NCI-H1092 (cell line): ENCODE measurements around the gene RSPH1.

ENCODE experiments used
- DNase-seq: peaks from one replicate; lab custom pipeline; 2025; lab: John Stamatoyannopoulos, UW

RSPH1 gene

DNA sequence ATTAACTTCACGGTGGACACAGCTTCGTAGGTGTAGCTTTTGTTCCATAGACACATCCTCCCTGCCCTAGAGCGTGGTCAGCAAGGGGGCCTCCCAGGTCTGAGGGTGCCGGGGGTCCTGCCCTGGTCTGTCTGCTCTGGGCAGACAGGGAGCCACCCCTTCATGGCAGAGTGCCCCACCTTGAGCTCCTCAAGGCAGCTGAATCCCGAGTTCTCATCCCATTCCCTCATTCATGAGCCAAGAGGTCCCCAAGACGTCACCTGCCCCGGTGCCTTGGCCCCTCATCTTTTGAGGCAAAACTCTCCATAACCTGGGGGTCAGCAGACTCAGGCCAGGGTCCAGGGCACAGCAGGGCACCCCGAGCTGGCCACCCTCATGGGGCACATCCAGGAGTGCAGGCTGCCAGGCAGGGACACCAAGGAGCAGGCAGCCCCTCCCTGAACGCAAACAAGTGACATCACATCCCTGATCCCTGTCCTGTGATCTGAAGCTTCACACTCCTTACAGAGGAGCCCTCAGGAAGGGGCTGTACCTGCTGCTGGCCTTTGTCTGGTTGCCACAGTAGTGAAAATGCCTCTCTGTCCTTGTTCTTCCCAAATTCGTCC, 69.0 kb downstream of the RSPH1 start:
- DNase-seq = no peak

- no peak for DNase-seq
These were observed 69.6 kb downstream of the RSPH1 start for GRCh38 chr21:42426424-42426823.

DNA sequence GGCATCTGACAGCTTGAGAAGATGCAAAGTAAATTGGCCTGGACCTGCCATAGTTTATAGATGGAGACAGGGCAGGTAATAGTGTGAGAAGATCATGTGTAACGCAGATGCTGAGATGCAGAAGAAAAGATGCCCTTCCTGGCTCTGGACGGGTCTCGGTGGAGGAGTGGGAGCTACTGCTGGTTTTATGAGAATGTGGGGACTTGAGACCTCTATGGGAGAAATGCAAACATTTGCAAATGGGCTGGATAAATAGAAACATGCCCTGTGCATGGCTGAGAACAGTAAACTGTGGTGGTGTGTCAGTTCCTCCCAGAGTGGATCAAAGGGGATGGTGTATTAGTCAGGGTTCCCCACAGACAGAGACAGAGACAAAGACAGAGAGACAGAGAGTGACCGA, 70.4 kb downstream of the RSPH1 start:
- DNase-seq = no peak

DNA sequence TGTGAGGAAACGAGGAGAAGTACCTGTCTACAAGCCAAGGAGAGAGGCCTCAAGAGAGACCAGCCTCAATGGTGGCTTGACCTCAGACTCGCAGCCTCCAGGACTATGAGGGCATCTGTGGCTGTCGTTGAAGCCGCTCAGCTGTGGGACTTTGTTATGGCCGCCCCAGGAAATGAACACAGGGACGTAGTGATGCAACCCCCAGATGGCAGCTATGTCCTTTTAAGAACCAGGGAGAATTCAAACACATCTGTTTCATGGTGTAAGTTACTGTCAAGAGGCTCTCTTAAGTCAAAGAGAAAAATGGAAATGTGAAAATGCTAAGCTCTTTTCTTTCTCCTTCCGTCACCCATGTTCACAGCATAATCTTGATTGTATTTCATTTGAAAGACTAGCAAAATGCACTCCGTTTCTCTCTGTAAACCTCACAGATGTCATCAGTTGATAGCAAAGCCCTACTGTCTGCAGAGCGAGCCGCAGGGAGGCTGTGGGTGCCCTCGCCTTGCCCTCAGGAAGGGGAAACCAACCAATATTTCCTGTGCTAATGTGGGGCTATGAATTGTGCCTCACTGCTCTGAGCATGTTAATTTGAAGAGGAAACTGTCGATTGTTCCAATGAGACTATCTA, 71.0 kb downstream of the RSPH1 start:
- DNase-seq = no peak

- DNase-seq = no peak
These were observed 72.3 kb downstream of the RSPH1 start for GRCh38 chr21:42423685-42424084.

GRCh38 chr21:42423197-42423675, 72.8 kb downstream of the RSPH1 start:
- DNase-seq = no peak
